ENCODE measurements around the gene ABCC4. TPM values are rescaled to one million over a fixed set of nuclear protein-coding genes. Genes with fewer than 3 reads are reported as not detected.

Gene ABCC4
- total RNA-seq, 1 donor from 2014 or later = 4.0 TPM

- H3K9me3 Mint-ChIP-seq (ENCODE audit: unreplicated experiment) = no peaks in the 10 kb centered on the region
- DNase-seq (ENCODE audit: extremely low spot score, unreplicated experiment) = no peak
- H3K27me3 Mint-ChIP-seq (ENCODE audit: unreplicated experiment) = no peaks in the 10 kb centered on the region
- no peak overlapping the region for H3K4me3 Mint-ChIP-seq (ENCODE audit: unreplicated experiment)
- peak; percentile 67 for TF ChIP-seq CTCF (IDR thresholded peaks at IDR 0.05)
- H3K36me3 Mint-ChIP-seq (ENCODE audit: unreplicated experiment) = peaks cover 1% of the 10 kb centered on the region
- no peak overlapping the region for H3K27ac Mint-ChIP-seq (ENCODE audit: unreplicated experiment)
- H3K4me1 Mint-ChIP-seq (ENCODE audit: unreplicated experiment) = peaks cover 5% of the 10 kb centered on the region
Measured at GRCh38 chr13:95156208-95156607, 145.0 kb downstream of the ABCC4 start.

GRCh38 chr13:95155504-95155903 lies 145.7 kb downstream of the ABCC4 start:
- Mint-ChIP-seq H3K4me3 (ENCODE audit: unreplicated experiment) (no peak overlapping the region), H3K27me3 (ENCODE audit: unreplicated experiment) (no peaks in the 10 kb centered on the region), H3K27ac (ENCODE audit: unreplicated experiment) (no peak overlapping the region), H3K36me3 (ENCODE audit: unreplicated experiment) (peaks cover 1% of the 10 kb centered on the region), H3K9me3 (ENCODE audit: unreplicated experiment) (no peaks in the 10 kb centered on the region), H3K4me1 (ENCODE audit: unreplicated experiment) (peaks cover 5% of the 10 kb centered on the region)
- TF ChIP-seq CTCF (IDR thresholded peaks at IDR 0.05) = no peak
- DNase-seq (ENCODE audit: extremely low spot score, unreplicated experiment) = no peak

GRCh38 chr13:95155093-95155492 lies 146.2 kb downstream of the ABCC4 start:
- no peak for TF ChIP-seq CTCF (IDR thresholded peaks at IDR 0.05)
- H3K4me1 Mint-ChIP-seq (ENCODE audit: unreplicated experiment) = peaks cover 5% of the 10 kb centered on the region
- H3K27me3 Mint-ChIP-seq (ENCODE audit: unreplicated experiment) = no peaks in the 10 kb centered on the region
- no peak overlapping the region for H3K4me3 Mint-ChIP-seq (ENCODE audit: unreplicated experiment)
- DNase-seq (ENCODE audit: extremely low spot score, unreplicated experiment) = no peak
- peaks cover 1% of the 10 kb centered on the region for H3K36me3 Mint-ChIP-seq (ENCODE audit: unreplicated experiment)
- H3K9me3 Mint-ChIP-seq (ENCODE audit: unreplicated experiment) = no peaks in the 10 kb centered on the region
- H3K27ac Mint-ChIP-seq (ENCODE audit: unreplicated experiment) = no peak overlapping the region

- Mint-ChIP-seq H3K36me3 (ENCODE audit: unreplicated experiment) (peaks cover 1% of the 10 kb centered on the region), H3K4me1 (ENCODE audit: unreplicated experiment) (peaks cover 5% of the 10 kb centered on the region), H3K27me3 (ENCODE audit: unreplicated experiment) (no peaks in the 10 kb centered on the region), H3K4me3 (ENCODE audit: unreplicated experiment) (no peak overlapping the region), H3K9me3 (ENCODE audit: unreplicated experiment) (no peaks in the 10 kb centered on the region), H3K27ac (ENCODE audit: unreplicated experiment) (no peak overlapping the region)
- DNase-seq (ENCODE audit: extremely low spot score, unreplicated experiment) = no peak
- no peak for TF ChIP-seq CTCF (IDR thresholded peaks at IDR 0.05)
Measured at GRCh38 chr13:95154413-95154886, 146.8 kb downstream of the ABCC4 start.

GRCh38 chr13:95153647-95154412 lies 147.4 kb downstream of the ABCC4 start:
- Mint-ChIP-seq H3K27ac (ENCODE audit: unreplicated experiment) (no peak overlapping the region), H3K4me3 (ENCODE audit: unreplicated experiment) (no peak overlapping the region), H3K36me3 (ENCODE audit: unreplicated experiment) (peaks cover 1% of the 10 kb centered on the region), H3K9me3 (ENCODE audit: unreplicated experiment) (no peaks in the 10 kb centered on the region), H3K4me1 (ENCODE audit: unreplicated experiment) (peaks cover 5% of the 10 kb centered on the region), H3K27me3 (ENCODE audit: unreplicated experiment) (no peaks in the 10 kb centered on the region)
- no peak for DNase-seq (ENCODE audit: extremely low spot score, unreplicated experiment)
- TF ChIP-seq CTCF (IDR thresholded peaks at IDR 0.05) = no peak

All from osteocyte (in vitro differentiated cells).